B cell (primary cell): Measurements from ENCODE around the gene PHLPP2. TPM values are rescaled to one million over a fixed set of nuclear protein-coding genes. Genes with fewer than 3 reads are reported as not detected.

Source experiments
- ATAC-seq: fragments of 200-7000 bp; cut with Tn5 transposase; one replicate; pipeline ENCODE4 v1.10.0; 2021; ENCODE audit warnings: low read depth, mild to moderate bottlenecking, moderate number of reproducible peaks, moderate library complexity
- CTCF ChIA-PET: fragments of 350-600 bp; sonication (Branson Sonifier 250); formaldehyde crosslinking; loops from one replicate; lab custom pipeline; 2021; ENCODE audit warnings: antibody characterized with exemption, inconsistent platforms; lab: Charles Lee
- POLR2A ChIA-PET: fragments of 350-600 bp; sonication (Branson Sonifier 250); formaldehyde crosslinking; loops from one replicate; lab custom pipeline; 2021; ENCODE audit warnings: antibody characterized with exemption; lab: Charles Lee
- DNase-seq: peaks from one replicate; pipeline ENCODE4 v3.0.0; 2013
- H2AFZ ChIP-seq: 2 replicates; pipeline ENCODE4 v1.6.1; 2012; ENCODE audit warnings: mild to moderate bottlenecking, low read depth, low read length; ENCODE audit not compliant: insufficient read depth, poor library complexity, severe bottlenecking
- H3K27ac ChIP-seq, 2 donors: 1 replicate in 1 of 2; 2 replicates in 1 of 2; pipeline ENCODE4 v1.5.1; 2012 to 2013; ENCODE audit warnings: low read length in 2 of 2, mild to moderate bottlenecking in 2 of 2, moderate library complexity in 1 of 2
- H3K27me3 ChIP-seq, 4 experiments: fragments of 200-600 bp in 1 of 4; sonication (generic) in 1 of 4; replicated peaks in 1 of 4; 1 replicate in 2 of 4; 2 replicates in 2 of 4; pipeline versions ENCODE4 v1.6.1 to v1.7.0; 2013 to 2016; ENCODE audit warnings: low read length in 3 of 4, mild to moderate bottlenecking in 2 of 4, mixed read lengths in 1 of 4, moderate library complexity in 1 of 4; ENCODE audit not compliant: insufficient read depth in 4 of 4, control insufficient read depth in 3 of 4; ENCODE audit errors: control extremely low read depth in 1 of 4
- H3K36me3 ChIP-seq, 2 experiments: replicated peaks in 1 of 2; 1 replicate in 1 of 2; 2 replicates in 1 of 2; pipeline versions ENCODE4 v1.6.1 to v1.7.1; 2013; ENCODE audit warnings: low read length in 1 of 2; ENCODE audit not compliant: insufficient read depth in 2 of 2, control insufficient read depth in 1 of 2; ENCODE audit errors: control extremely low read depth in 1 of 2, extremely low read depth in 1 of 2
- H3K4me1 ChIP-seq, 2 donors: fragments of 200-600 bp in 1 of 2; sonication (generic) in 1 of 2; 1 replicate in 1 of 2; 2 replicates in 1 of 2; pipeline versions ENCODE4 v1.5.1 to v1.6.1; 2013 to 2017; ENCODE audit warnings: low read length in 2 of 2; ENCODE audit not compliant: control insufficient read depth in 2 of 2, insufficient read depth in 2 of 2
- H3K4me2 ChIP-seq: replicated peaks from 2 replicates; pipeline ENCODE3; 2012; ENCODE audit warnings: mild to moderate bottlenecking, low read depth, low read length; ENCODE audit not compliant: poor library complexity, severe bottlenecking
- H3K4me3 ChIP-seq, 5 experiments: fragments of 200-600 bp in 1 of 5; sonication (generic) in 1 of 5; 1 replicate in 3 of 5; 2 replicates in 2 of 5; pipeline versions ENCODE4 v1.5.1 to v1.7.0; 2011 to 2016; ENCODE audit warnings: low read length in 4 of 5, mild to moderate bottlenecking in 4 of 5, low read depth in 2 of 5, control low read depth in 1 of 5, moderate library complexity in 1 of 5; ENCODE audit not compliant: insufficient read depth in 1 of 5; ENCODE audit errors: control extremely low read depth in 1 of 5, extremely low read depth in 1 of 5
- H3K79me2 ChIP-seq: fragments of 200-600 bp; sonication (generic); one replicate; pipeline ENCODE4 v1.6.0; 2016; ENCODE audit warnings: low read length; ENCODE audit not compliant: control insufficient read depth, insufficient read depth
- H3K9ac ChIP-seq: fragments of 200-600 bp; sonication (generic); 2 replicates; pipeline ENCODE4 v1.6.1; 2017; ENCODE audit warnings: mild to moderate bottlenecking, low read length, moderate library complexity
- H3K9me3 ChIP-seq, 3 donors: one replicate each; pipeline versions ENCODE4 v1.6.1 to v1.7.1; 2013; ENCODE audit warnings: low read length in 2 of 3; ENCODE audit not compliant: control insufficient read depth in 2 of 3, insufficient read depth in 1 of 3; ENCODE audit errors: control extremely low read depth in 1 of 3
- H4K20me1 ChIP-seq: 2 replicates; pipeline ENCODE4 v1.6.0; 2012; ENCODE audit warnings: mild to moderate bottlenecking, low read length; ENCODE audit not compliant: insufficient read depth, control insufficient read depth, poor library complexity, severe bottlenecking
- H3K27ac Mint-ChIP-seq: one replicate; pipeline ENCODE4 v1.8.0; 2021; ENCODE audit warnings: mixed read lengths
- H3K27me3 Mint-ChIP-seq: one replicate; pipeline ENCODE4 v1.8.0; 2021; ENCODE audit warnings: mixed read lengths
- H3K4me1 Mint-ChIP-seq: one replicate; pipeline ENCODE4 v1.8.0; 2021; ENCODE audit warnings: mixed read lengths
- H3K4me3 Mint-ChIP-seq: one replicate; pipeline ENCODE4 v1.8.0; 2021; ENCODE audit warnings: mixed read lengths
- H3K9me3 Mint-ChIP-seq: one replicate; pipeline ENCODE4 v1.8.0; 2022; ENCODE audit warnings: mixed read lengths; ENCODE audit not compliant: insufficient read depth
- CTCF ChIP-seq: fragments of 200-600 bp; IDR thresholded peaks from one replicate; pipeline ENCODE4 v1.8.0; 2022; ENCODE audit warnings: antibody characterized with exemption, mild to moderate bottlenecking
- EZH2 ChIP-seq: IDR thresholded peaks from 2 replicates; pipeline ENCODE4 v1.6.1; 2012; ENCODE audit warnings: borderline replicate concordance, low read depth, mild to moderate bottlenecking, moderate library complexity, low read length; ENCODE audit not compliant: insufficient read depth, poor library complexity, severe bottlenecking
- WGBS: methylation state at CpG from one replicate; pipeline ENCODE4 v1.1.5; 2013; ENCODE audit warnings: missing lambda C conversion rate; ENCODE audit not compliant: insufficient coverage; 5-methylcytosine and 5-hydroxymethylcytosine counted together
- intact Hi-C: fragments of 100-400 bp; cut with micrococcal nuclease; formaldehyde crosslinking; loops from one replicate; pipeline ENCODE4 v1.10.0; 2022
- polyA plus RNA-seq: library from polyadenylated mRNA; depleted of rRNA; stranded (reverse); fragments of >200 nt; gene quantifications from 2 replicates; pipeline ENCODE4 v1.2.3, GENCODE V29; 2012
- total RNA-seq, 2 donors: library from RNA; stranded (reverse); fragments of 120-200 nt in 1 of 2; gene quantifications; 1 replicate in 1 of 2; 2 replicates in 1 of 2; pipeline versions ENCODE4 v1.2.3 to v1.2.4, GENCODE V29; 2013 to 2022

Gene PHLPP2
- total and polyA plus RNA-seq, 2 donors (not counting 1 experiment from before 2014, with no cell fraction given): 7.2 to 16.1 TPM

DNA sequence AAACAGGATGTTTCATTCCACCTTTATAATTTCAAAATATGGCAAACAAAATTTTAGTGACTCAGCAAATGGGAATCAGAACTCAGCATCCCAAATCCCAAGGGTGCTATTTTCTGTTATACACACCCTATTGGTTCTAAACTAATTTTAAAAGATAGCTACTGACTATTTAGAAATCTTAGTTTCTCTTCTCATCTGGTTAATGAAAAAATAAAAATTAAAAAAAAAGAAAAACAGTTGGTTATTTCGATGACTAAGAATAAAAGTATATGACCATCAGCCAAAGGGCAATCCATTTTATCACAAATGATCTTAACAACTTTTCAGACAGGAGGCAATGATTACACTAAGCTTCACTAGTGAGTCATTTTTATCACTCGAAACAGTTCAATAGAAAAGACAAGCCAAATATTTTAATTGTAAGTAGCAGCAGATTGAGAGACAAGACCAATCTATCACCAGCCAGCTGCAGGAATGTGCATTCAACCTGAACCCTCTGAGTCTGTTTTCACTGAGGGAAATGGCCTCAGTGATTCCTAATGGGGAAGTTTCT, 15.2 kb downstream of the PHLPP2 start:
- Histone ChIP-seq H3K9me3 (no peaks in the 10 kb centered on the region), H3K4me3 (no peak overlapping the region), H4K20me1 (peaks cover 13% of the 10 kb centered on the region), H2AFZ (no peak overlapping the region), H3K36me3 (peaks cover 3% of the 10 kb centered on the region in 2 experiments), H3K9ac (no peak overlapping the region), H3K4me1 (peaks cover 0 to 8% of the 10 kb centered on the region in 2 donors), H3K27ac (no peak overlapping the region), H3K79me2 (peaks cover 27% of the 10 kb centered on the region), H3K27me3 (no peaks in the 10 kb centered on the region), H3K4me2 (no peak overlapping the region)
- Mint-ChIP-seq H3K4me1 (peaks cover 3% of the 10 kb centered on the region), H3K27ac (no peak overlapping the region), H3K27me3 (no peaks in the 10 kb centered on the region), H3K4me3 (no peak overlapping the region), H3K9me3 (no peaks in the 10 kb centered on the region)
- WGBS: no CpG with 5 or more reads among the region's 2 CpGs
- ChIA-PET CTCF (interaction anchor here (0.8 kb wide), 1 partner anchor 98 kb away, joined by 3 read pairs; no protein-coding TSS in a partner anchor), POLR2A (no interaction called here)
- DNase-seq (no peak), ATAC-seq (no peak)
- intact Hi-C loops: no loop called here
- TF ChIP-seq CTCF: no peak
- TF ChIP-seq EZH2: no peak

- Histone ChIP-seq H3K4me3 (no peak overlapping the region), H4K20me1 (peaks cover 13% of the 10 kb centered on the region), H3K9ac (no peak overlapping the region), H3K27ac (no peak overlapping the region), H3K36me3 (peaks cover 2 to 3% of the 10 kb centered on the region in 2 experiments), H3K4me1 (peaks cover 0 to 8% of the 10 kb centered on the region in 2 donors), H2AFZ (no peak overlapping the region), H3K9me3 (no peaks in the 10 kb centered on the region), H3K79me2 (peaks cover 27% of the 10 kb centered on the region), H3K27me3 (no peaks in the 10 kb centered on the region), H3K4me2 (no peak overlapping the region)
- intact Hi-C loops: no loop called here
- no peak for ATAC-seq
- POLR2A ChIA-PET: no interaction called here
- TF ChIP-seq EZH2 (no peak), CTCF (no peak)
- Mint-ChIP-seq H3K4me1 (peaks cover 3% of the 10 kb centered on the region), H3K9me3 (no peaks in the 10 kb centered on the region), H3K27me3 (no peaks in the 10 kb centered on the region), H3K27ac (no peak overlapping the region), H3K4me3 (no peak overlapping the region)
- no CpG with 5 or more reads among the region's 2 CpGs for WGBS
- no peak for DNase-seq
- CTCF ChIA-PET: no interaction called here
Observed at GRCh38 chr16:71708696-71709095, 15.8 kb downstream of the PHLPP2 start.
